A673 (cell line): Measurements from ENCODE around the gene SBSN.

ENCODE experiments used
- EZH2 ChIP-seq: fragments of 200-600 bp; sonication (generic); IDR thresholded peaks from 2 replicates; pipeline ENCODE4 v1.6.1; 2017; ENCODE audit warnings: borderline replicate concordance, low read depth, mild to moderate bottlenecking, mixed read lengths, antibody characterized with exemption, low read length; ENCODE audit not compliant: poor library complexity, severe bottlenecking
- TF ChIP-seq, protein P1 (sequence below): fragments of 300-800, 200-600 bp; sonication (generic); conservative IDR thresholded peaks from 2 replicates; pipeline ENCODE4 v1.5.1; 2017; ENCODE audit warnings: low read depth, mild to moderate bottlenecking, antibody characterized with exemption, low read length, moderate library complexity, mixed read lengths

DNA sequence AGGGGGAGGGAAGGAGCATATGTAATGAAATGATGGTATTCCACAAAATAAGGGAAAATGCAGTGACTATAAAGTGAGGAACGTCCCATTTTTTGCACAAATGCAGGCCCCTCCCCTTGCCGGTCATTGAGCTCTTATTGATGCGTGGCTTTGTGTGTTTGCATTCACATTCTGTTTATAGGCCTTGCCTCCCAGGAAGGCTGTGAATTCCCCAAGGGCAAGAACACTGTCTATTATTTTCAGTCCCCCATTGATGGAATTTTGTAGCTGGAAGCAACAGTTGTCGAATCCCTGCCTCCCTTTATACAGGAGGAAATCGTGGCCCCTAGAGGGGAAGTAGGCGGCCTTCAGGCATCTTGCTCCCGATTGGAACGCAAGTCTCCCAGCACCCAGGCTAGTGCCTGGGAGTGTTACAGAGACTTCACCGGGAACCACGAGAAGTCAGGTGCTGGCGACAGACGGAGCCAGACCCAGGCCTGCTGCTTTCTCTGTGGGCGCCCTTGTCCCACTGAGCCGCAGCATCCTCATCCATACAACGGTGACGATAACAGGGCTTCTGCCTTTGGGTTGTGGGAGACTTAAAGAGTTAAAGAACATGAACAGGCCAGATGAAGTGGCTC is 6.9 kb downstream of the SBSN start:
- TF ChIP-seq, protein P1, sequence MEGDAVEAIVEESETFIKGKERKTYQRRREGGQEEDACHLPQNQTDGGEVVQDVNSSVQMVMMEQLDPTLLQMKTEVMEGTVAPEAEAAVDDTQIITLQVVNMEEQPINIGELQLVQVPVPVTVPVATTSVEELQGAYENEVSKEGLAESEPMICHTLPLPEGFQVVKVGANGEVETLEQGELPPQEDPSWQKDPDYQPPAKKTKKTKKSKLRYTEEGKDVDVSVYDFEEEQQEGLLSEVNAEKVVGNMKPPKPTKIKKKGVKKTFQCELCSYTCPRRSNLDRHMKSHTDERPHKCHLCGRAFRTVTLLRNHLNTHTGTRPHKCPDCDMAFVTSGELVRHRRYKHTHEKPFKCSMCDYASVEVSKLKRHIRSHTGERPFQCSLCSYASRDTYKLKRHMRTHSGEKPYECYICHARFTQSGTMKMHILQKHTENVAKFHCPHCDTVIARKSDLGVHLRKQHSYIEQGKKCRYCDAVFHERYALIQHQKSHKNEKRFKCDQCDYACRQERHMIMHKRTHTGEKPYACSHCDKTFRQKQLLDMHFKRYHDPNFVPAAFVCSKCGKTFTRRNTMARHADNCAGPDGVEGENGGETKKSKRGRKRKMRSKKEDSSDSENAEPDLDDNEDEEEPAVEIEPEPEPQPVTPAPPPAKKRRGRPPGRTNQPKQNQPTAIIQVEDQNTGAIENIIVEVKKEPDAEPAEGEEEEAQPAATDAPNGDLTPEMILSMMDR: no peak
- no peak for TF ChIP-seq EZH2
